ENCODE data around the gene PFDN5. TPM values are rescaled to one million over a fixed set of nuclear protein-coding genes. Genes with fewer than 3 reads are reported as not detected.

Gene PFDN5
- total and polyA plus RNA-seq, 10 of the 15 experiments (the other 5 are each of a cell fraction or from before 2014, with no cell fraction given): 300 to 1,596 (median 495) TPM

DNA sequence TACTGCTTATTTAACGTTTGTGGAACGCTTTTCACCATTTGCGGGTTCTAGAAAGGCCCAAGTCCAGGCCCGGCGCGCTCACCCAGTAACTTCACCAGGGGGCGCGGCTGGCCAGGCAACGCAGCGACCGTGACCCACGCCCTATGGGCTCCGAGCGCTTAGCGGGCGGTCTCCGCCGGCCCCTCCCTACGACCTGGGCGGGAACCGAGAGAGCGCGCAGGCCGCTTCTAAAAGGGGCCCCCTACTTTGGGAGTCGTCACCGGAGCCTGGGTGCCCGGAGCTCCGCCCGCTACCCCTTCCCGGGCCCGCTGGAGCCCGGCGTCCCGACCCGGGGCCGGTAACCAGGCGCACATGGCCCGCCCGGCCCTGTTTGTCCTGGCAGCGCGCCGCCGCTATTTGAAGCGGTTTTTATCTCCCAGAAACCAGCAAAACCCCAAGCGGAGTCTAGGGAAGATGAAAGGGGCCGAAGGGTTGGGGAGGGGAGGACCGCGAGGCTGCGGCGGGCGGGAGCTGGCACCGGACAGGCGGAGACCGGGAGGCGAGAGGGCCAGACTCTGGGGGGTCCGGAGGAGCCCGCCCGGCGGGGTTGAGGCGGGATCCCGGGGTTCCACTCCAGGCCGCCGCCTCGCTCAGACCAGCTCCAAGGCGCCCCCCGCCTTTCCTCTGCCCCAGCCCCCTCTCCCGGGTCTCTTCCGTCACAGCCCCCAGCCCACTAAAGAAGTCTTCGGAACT lies 29.6 kb downstream of the PFDN5 start (continued):
- TF ChIP-seq, protein P1, sequence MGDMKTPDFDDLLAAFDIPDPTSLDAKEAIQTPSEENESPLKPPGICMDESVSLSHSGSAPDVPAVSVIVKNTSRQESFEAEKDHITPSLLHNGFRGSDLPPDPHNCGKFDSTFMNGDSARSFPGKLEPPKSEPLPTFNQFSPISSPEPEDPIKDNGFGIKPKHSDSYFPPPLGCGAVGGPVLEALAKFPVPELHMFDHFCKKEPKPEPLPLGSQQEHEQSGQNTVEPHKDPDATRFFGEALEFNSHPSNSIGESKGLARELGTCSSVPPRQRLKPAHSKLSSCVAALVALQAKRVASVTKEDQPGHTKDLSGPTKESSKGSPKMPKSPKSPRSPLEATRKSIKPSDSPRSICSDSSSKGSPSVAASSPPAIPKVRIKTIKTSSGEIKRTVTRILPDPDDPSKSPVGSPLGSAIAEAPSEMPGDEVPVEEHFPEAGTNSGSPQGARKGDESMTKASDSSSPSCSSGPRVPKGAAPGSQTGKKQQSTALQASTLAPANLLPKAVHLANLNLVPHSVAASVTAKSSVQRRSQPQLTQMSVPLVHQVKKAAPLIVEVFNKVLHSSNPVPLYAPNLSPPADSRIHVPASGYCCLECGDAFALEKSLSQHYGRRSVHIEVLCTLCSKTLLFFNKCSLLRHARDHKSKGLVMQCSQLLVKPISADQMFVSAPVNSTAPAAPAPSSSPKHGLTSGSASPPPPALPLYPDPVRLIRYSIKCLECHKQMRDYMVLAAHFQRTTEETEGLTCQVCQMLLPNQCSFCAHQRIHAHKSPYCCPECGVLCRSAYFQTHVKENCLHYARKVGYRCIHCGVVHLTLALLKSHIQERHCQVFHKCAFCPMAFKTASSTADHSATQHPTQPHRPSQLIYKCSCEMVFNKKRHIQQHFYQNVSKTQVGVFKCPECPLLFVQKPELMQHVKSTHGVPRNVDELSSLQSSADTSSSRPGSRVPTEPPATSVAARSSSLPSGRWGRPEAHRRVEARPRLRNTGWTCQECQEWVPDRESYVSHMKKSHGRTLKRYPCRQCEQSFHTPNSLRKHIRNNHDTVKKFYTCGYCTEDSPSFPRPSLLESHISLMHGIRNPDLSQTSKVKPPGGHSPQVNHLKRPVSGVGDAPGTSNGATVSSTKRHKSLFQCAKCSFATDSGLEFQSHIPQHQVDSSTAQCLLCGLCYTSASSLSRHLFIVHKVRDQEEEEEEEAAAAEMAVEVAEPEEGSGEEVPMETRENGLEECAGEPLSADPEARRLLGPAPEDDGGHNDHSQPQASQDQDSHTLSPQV (IDR thresholded peaks at IDR 0.05): peak; percentile 66; the same call in 1 of the 2 replicates
- TF ChIP-seq BMI1 (IDR thresholded peaks at IDR 0.05; ENCODE audit: borderline replicate concordance) (no peak), WRNIP1 (IDR thresholded peaks at IDR 0.05; ENCODE audit: borderline replicate concordance, low read depth, low read length) (no peak), SMARCA5 (IDR thresholded peaks at IDR 0.05) (0 out of 2 replicates have a peak, but pooled peaks have one; percentile 78), STAT3 (IDR thresholded peaks at IDR 0.05; ENCODE audit: low read depth, low read length) (no peak), SREBF2 (IDR thresholded peaks at IDR 0.05; ENCODE audit: low read length) (no peak), STAT1 (conservative IDR thresholded peaks at IDR 0.05) (0 out of 2 replicates have a peak, but pooled peaks have one; percentile 7), ZBED1 (IDR thresholded peaks at IDR 0.05; ENCODE audit: borderline replicate concordance) (no peak), EZH2 (IDR thresholded peaks at IDR 0.05; ENCODE audit: borderline replicate concordance, control insufficient read depth, low read depth, low read length) (no peak), SP1 (IDR thresholded peaks at IDR 0.05; ENCODE audit: low read depth, low read length) (peak; percentile 16), MXI1 (IDR thresholded peaks at IDR 0.05; ENCODE audit: low read depth, low read length) (peak; percentile 58; the same call in 1 of the 2 replicates), PML (IDR thresholded peaks at IDR 0.05; ENCODE audit: low read length) (no peak), YBX1 (IDR thresholded peaks at IDR 0.05) (no peak), ZNF274 (IDR thresholded peaks at IDR 0.05; ENCODE audit: insufficient read depth, insufficient read length) (no peak), TARDBP (IDR thresholded peaks at IDR 0.05; ENCODE audit: borderline replicate concordance) (no peak), SUPT20H (IDR thresholded peaks at IDR 0.05; ENCODE audit: borderline replicate concordance, control insufficient read depth, low read depth, low read length) (no peak)
- TF ChIP-seq, protein P2, sequence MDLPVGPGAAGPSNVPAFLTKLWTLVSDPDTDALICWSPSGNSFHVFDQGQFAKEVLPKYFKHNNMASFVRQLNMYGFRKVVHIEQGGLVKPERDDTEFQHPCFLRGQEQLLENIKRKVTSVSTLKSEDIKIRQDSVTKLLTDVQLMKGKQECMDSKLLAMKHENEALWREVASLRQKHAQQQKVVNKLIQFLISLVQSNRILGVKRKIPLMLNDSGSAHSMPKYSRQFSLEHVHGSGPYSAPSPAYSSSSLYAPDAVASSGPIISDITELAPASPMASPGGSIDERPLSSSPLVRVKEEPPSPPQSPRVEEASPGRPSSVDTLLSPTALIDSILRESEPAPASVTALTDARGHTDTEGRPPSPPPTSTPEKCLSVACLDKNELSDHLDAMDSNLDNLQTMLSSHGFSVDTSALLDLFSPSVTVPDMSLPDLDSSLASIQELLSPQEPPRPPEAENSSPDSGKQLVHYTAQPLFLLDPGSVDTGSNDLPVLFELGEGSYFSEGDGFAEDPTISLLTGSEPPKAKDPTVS (IDR thresholded peaks at IDR 0.05; ENCODE audit: low read depth, low read length): no peak
- TF ChIP-seq, protein P3, sequence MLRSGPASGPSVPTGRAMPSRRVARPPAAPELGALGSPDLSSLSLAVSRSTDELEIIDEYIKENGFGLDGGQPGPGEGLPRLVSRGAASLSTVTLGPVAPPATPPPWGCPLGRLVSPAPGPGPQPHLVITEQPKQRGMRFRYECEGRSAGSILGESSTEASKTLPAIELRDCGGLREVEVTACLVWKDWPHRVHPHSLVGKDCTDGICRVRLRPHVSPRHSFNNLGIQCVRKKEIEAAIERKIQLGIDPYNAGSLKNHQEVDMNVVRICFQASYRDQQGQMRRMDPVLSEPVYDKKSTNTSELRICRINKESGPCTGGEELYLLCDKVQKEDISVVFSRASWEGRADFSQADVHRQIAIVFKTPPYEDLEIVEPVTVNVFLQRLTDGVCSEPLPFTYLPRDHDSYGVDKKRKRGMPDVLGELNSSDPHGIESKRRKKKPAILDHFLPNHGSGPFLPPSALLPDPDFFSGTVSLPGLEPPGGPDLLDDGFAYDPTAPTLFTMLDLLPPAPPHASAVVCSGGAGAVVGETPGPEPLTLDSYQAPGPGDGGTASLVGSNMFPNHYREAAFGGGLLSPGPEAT (IDR thresholded peaks at IDR 0.05; ENCODE audit: low read depth): 0 out of 2 replicates have a peak, but pooled peaks have one; percentile 33
- TF ChIP-seq, protein P4, sequence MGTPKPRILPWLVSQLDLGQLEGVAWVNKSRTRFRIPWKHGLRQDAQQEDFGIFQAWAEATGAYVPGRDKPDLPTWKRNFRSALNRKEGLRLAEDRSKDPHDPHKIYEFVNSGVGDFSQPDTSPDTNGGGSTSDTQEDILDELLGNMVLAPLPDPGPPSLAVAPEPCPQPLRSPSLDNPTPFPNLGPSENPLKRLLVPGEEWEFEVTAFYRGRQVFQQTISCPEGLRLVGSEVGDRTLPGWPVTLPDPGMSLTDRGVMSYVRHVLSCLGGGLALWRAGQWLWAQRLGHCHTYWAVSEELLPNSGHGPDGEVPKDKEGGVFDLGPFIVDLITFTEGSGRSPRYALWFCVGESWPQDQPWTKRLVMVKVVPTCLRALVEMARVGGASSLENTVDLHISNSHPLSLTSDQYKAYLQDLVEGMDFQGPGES (IDR thresholded peaks at IDR 0.05): no peak
- TF ChIP-seq, protein P5, sequence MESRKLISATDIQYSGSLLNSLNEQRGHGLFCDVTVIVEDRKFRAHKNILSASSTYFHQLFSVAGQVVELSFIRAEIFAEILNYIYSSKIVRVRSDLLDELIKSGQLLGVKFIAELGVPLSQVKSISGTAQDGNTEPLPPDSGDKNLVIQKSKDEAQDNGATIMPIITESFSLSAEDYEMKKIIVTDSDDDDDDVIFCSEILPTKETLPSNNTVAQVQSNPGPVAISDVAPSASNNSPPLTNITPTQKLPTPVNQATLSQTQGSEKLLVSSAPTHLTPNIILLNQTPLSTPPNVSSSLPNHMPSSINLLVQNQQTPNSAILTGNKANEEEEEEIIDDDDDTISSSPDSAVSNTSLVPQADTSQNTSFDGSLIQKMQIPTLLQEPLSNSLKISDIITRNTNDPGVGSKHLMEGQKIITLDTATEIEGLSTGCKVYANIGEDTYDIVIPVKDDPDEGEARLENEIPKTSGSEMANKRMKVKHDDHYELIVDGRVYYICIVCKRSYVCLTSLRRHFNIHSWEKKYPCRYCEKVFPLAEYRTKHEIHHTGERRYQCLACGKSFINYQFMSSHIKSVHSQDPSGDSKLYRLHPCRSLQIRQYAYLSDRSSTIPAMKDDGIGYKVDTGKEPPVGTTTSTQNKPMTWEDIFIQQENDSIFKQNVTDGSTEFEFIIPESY (IDR thresholded peaks at IDR 0.05): no peak

Measured in GM12878 (cell line).